Measurements from ENCODE around the gene CHMP1A.
A peak's percentile ranks its signal among the peaks of the same experiment; 100 is the strongest.

- TF ChIP-seq, protein P1, sequence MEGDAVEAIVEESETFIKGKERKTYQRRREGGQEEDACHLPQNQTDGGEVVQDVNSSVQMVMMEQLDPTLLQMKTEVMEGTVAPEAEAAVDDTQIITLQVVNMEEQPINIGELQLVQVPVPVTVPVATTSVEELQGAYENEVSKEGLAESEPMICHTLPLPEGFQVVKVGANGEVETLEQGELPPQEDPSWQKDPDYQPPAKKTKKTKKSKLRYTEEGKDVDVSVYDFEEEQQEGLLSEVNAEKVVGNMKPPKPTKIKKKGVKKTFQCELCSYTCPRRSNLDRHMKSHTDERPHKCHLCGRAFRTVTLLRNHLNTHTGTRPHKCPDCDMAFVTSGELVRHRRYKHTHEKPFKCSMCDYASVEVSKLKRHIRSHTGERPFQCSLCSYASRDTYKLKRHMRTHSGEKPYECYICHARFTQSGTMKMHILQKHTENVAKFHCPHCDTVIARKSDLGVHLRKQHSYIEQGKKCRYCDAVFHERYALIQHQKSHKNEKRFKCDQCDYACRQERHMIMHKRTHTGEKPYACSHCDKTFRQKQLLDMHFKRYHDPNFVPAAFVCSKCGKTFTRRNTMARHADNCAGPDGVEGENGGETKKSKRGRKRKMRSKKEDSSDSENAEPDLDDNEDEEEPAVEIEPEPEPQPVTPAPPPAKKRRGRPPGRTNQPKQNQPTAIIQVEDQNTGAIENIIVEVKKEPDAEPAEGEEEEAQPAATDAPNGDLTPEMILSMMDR (conservative IDR thresholded peaks at IDR 0.05; ENCODE audit: low read depth, low read length) = peak; percentile 64
- TF ChIP-seq EZH2phosphoT487 (IDR thresholded peaks at IDR 0.05; ENCODE audit: borderline replicate concordance, low read length) (no peak), EZH2 (IDR thresholded peaks at IDR 0.05; ENCODE audit: low read length, unreplicated experiment) (no peak)
Measured at GRCh38 chr16:89700100-89700648, 42.7 kb upstream of the CHMP1A start.

Data from PC-3 (cell line).